ENCODE data around the gene SLC2A14.
"Not testable (repeated sequence)": the region's sequence is repeated elsewhere in the genome, so short reads cannot be mapped to it uniquely, and the experiment has no call there.

GRCh38 chr12:7918268-7918590 is 45.5 kb upstream of the SLC2A14 start:
- TF ChIP-seq, protein P1, sequence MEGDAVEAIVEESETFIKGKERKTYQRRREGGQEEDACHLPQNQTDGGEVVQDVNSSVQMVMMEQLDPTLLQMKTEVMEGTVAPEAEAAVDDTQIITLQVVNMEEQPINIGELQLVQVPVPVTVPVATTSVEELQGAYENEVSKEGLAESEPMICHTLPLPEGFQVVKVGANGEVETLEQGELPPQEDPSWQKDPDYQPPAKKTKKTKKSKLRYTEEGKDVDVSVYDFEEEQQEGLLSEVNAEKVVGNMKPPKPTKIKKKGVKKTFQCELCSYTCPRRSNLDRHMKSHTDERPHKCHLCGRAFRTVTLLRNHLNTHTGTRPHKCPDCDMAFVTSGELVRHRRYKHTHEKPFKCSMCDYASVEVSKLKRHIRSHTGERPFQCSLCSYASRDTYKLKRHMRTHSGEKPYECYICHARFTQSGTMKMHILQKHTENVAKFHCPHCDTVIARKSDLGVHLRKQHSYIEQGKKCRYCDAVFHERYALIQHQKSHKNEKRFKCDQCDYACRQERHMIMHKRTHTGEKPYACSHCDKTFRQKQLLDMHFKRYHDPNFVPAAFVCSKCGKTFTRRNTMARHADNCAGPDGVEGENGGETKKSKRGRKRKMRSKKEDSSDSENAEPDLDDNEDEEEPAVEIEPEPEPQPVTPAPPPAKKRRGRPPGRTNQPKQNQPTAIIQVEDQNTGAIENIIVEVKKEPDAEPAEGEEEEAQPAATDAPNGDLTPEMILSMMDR (IDR thresholded peaks at IDR 0.05): not testable (repeated sequence)
- TF ChIP-seq POLR2A, POLR2AphosphoS5 (IDR thresholded peaks at IDR 0.05): not testable (repeated sequence)
